PC-3 (cell line): ENCODE measurements around the gene LRIT1.

ENCODE experiments used
- CTCF ChIP-seq: fragments of 300-600 bp; sonication (generic); conservative IDR thresholded peaks from 2 replicates; pipeline ENCODE4 v1.5.1; 2017; ENCODE audit warnings: antibody characterized with exemption, low read depth, mild to moderate bottlenecking, low read length
- EZH2 ChIP-seq: fragments of 300-600 bp; sonication (generic); IDR thresholded peaks from one replicate; pipeline ENCODE4 v1.6.1; 2017; ENCODE audit warnings: antibody characterized with exemption, mild to moderate bottlenecking, low read length; ENCODE audit not compliant: unreplicated experiment

- TF ChIP-seq CTCF (no peak), EZH2 (no peak)
Observed at GRCh38 chr10:84235096-84235495, 6.2 kb downstream of the LRIT1 start.
